Coronary artery (tissue), 2 donors: ENCODE data around the gene DYRK4.

Source experiments
- DNase-seq: peaks from one replicate; pipeline ENCODE4 v3.0.0-alpha.2; 2017; ENCODE audit warnings: low spot score
- H3K27ac ChIP-seq, 2 donors: fragments of 200-600 bp; sonication (generic); one replicate each; pipeline ENCODE4 v1.5.1; 2016 to 2019
- H3K4me3 ChIP-seq: fragments of 200-600 bp; sonication (generic); 2 replicates; pipeline ENCODE4 v1.5.1; 2016; ENCODE audit warnings: mild to moderate bottlenecking, moderate library complexity
- TF ChIP-seq, protein P1 (sequence below): fragments of 200-600 bp; sonication (generic); IDR thresholded peaks from one replicate; pipeline ENCODE4 v1.5.1; 2019; ENCODE audit warnings: antibody characterized with exemption

The DYRK4 gene

DNA sequence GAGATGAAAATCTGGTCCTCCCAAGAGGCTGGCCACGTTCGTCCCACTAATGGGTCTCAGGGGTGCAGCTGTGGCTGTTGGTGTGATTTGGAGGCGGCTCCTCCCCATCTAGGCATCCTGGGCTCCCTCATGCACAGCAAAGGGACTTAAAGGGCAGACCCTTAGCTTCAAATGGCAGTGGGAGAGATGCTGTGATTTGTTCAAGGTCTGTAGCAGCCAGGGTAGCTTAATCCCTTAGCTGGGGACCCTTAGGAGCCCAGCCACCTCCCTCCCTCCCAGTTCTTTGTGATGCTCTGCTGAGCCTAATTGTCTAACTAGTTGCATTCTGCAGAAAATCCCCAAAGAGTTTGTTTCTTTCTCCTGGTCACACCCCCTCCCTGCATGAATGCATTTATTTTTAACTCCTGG, 18.3 kb downstream of the DYRK4 start:
- Histone ChIP-seq H3K27ac (no peak overlapping the region), H3K4me3 (no peak overlapping the region)
- no peak for DNase-seq
- TF ChIP-seq, protein P1, sequence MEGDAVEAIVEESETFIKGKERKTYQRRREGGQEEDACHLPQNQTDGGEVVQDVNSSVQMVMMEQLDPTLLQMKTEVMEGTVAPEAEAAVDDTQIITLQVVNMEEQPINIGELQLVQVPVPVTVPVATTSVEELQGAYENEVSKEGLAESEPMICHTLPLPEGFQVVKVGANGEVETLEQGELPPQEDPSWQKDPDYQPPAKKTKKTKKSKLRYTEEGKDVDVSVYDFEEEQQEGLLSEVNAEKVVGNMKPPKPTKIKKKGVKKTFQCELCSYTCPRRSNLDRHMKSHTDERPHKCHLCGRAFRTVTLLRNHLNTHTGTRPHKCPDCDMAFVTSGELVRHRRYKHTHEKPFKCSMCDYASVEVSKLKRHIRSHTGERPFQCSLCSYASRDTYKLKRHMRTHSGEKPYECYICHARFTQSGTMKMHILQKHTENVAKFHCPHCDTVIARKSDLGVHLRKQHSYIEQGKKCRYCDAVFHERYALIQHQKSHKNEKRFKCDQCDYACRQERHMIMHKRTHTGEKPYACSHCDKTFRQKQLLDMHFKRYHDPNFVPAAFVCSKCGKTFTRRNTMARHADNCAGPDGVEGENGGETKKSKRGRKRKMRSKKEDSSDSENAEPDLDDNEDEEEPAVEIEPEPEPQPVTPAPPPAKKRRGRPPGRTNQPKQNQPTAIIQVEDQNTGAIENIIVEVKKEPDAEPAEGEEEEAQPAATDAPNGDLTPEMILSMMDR: no peak

DNA sequence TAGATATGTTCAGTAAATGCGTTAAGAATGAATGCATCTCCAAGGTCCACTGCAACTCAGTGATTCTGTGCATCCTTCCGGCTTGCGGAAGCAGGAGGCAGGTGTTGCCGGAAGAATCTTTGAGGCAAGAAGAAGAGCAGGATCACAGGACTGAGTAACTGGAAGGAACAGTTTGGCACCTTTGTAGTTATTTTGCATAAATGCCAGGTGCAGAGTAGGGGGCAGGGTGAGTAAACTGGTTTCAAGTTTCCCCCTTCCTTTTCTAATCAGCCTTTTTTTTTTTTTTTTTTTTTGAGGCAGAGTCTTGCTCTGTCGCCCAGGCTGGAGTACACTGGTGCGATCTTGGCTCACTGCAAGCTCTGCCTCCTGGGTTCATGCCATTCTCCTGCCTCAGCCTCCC, 22.3 kb downstream of the DYRK4 start:
- no peak overlapping the region for H3K27ac ChIP-seq
- TF ChIP-seq, protein P1: no peak
- no peak for DNase-seq
- H3K4me3 ChIP-seq: no peak overlapping the region

DNA sequence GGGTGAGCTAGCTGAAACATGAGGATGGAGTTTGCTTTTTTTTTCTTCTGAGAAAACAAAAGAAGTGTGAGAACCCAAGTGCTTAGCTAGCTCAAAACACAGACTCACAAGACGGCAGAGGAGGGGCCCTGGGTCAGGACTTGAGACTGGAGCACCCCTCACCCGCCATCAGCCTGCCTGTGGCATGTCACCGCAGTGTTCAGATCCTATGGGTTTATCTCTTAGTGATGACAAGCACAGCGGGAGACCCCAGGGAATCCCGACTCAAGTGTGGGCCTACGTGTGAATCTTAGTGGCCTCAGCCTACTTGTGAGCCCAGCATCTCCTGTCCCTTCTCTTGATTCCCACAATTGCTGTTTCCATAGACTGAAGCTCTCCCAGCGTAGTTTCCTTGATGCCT, 22.9 kb downstream of the DYRK4 start:
- Histone ChIP-seq H3K27ac (no peak overlapping the region), H3K4me3 (no peak overlapping the region)
- TF ChIP-seq, protein P1: no peak
- no peak for DNase-seq

DNA sequence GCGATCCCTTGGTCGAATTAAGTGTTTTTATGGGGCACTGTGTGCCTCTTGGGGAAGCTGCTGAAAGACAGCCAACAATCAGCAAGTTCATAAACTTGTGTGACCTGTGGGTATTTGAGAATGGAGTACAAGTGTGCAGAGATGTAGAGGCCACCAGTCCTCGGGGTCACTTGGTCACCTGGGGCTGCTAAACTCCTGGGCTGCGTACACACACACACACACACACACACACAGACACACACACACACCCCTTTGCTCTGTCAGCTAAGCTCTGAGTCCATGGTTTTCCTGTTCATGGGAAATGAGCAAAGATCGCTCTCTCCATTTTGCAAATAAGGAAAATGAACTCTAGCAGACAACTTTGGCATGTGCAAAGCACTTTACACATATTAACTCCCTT, 24.5 kb downstream of the DYRK4 start:
- Histone ChIP-seq H3K27ac (no peak overlapping the region), H3K4me3 (no peak overlapping the region)
- TF ChIP-seq, protein P1: no peak
- DNase-seq: no peak

DNA sequence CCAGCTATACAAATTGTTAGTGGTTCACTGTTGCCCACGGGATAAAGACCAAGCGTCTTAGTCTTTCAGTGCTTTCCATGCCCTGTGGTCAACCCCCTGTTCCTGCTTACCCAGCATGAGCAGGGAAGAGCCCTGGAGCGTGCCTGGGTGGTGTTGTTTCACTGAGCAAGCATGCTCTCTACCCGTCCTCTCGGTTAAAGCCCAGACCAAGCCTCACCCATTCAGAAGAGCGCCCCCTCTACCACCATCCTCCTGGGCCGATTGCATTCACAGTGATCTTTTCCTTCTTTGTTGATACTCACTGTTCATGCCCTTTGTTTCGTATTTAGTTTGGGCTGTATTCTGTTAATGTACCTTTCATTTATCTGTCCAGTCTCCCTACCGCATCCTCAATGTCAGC, 25.1 kb downstream of the DYRK4 start:
- Histone ChIP-seq H3K4me3 (no peak overlapping the region), H3K27ac (no peak overlapping the region)
- no peak for DNase-seq
- TF ChIP-seq, protein P1: no peak

DNA sequence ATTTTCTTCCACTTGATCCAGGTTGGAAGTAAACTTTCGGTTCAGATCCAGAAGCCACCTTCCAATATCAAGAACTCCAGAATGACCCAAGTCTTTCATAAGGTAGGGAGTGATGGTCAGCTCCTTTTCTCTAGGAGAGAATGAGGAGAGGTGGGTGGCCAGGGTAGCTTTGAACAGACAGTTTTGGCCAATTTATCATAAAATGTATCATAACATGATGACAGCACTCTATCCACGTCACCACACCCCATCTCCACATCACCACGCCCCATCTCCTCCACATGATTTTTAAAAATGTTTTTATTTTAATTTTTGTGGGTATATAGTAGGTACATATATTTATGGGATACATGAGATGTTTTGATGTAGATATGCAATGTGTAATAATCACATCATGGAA, 26.9 kb downstream of the DYRK4 start:
- Histone ChIP-seq H3K27ac (no peak overlapping the region), H3K4me3 (no peak overlapping the region)
- DNase-seq: no peak
- TF ChIP-seq, protein P1: no peak

DNA sequence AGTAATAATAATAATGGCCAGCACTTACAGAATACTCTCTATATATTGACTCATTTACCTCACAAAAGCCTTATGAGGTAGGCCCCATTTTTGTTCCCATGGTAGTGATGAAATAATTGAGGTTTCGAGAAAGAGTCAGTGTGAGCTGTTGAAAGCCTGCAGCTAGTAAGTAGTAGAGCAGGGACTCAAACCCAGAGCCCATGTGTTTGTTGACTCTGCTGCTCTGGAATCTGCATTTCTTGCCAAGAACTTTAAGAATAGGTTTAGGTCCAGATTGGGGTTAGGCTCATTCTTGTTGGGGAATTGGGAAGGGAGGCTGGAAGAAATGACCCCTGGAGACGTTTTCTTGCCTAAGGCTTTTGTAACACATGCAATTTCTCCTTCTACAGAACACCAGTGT, 27.9 kb downstream of the DYRK4 start:
- DNase-seq: no peak
- H3K4me3 ChIP-seq: no peak overlapping the region
- TF ChIP-seq, protein P1: no peak
- no peak overlapping the region for H3K27ac ChIP-seq
